GM23338 (cell line): ENCODE measurements around the gene KIF18B. TPM values are rescaled to one million over a fixed set of nuclear protein-coding genes. Genes with fewer than 3 reads are reported as not detected.

Experiments used
- ATAC-seq: fragments of 200-7000 bp; cut with Tn5 transposase; 3 replicates; pipeline ENCODE4 v1.9.1; 2020
- DNase-seq: peaks from one replicate; pipeline ENCODE4 v3.0.0-alpha.2; 2015; ENCODE audit warnings: low spot score
- H2AFZ ChIP-seq: fragments of 200-600 bp; sonication (generic); 2 replicates; pipeline ENCODE4 v1.8.0; 2016; ENCODE audit warnings: antibody characterized with exemption, mild to moderate bottlenecking, moderate library complexity
- H3F3A ChIP-seq: fragments of 200-600 bp; sonication (generic); replicated peaks from 2 replicates; pipeline ENCODE4 v1.8.0; 2017; ENCODE audit warnings: antibody characterized with exemption, mixed run types, low read depth
- H3K27ac ChIP-seq: fragments of 200-600 bp; sonication (generic); 2 replicates; pipeline ENCODE4 v1.6.1; 2016; ENCODE audit warnings: low read depth
- H3K27me3 ChIP-seq: fragments of 200-600 bp; sonication (generic); 2 replicates; pipeline ENCODE4 v1.8.0; 2016; ENCODE audit warnings: mild to moderate bottlenecking, mixed run types, moderate library complexity; ENCODE audit not compliant: insufficient read depth
- H3K36me3 ChIP-seq: fragments of 200-600 bp; sonication (generic); 2 replicates; pipeline ENCODE4 v1.8.0; 2016; ENCODE audit warnings: mild to moderate bottlenecking; ENCODE audit not compliant: insufficient read depth
- H3K4me1 ChIP-seq: fragments of 200-600 bp; sonication (generic); 2 replicates; pipeline ENCODE4 v1.8.0; 2016; ENCODE audit warnings: mild to moderate bottlenecking, moderate library complexity; ENCODE audit not compliant: insufficient read depth
- H3K4me2 ChIP-seq: fragments of 200-600 bp; sonication (generic); 2 replicates; pipeline ENCODE4 v1.7.1; 2017; ENCODE audit warnings: mixed run types
- H3K4me3 ChIP-seq: fragments of 200-600 bp; sonication (generic); 2 replicates; pipeline ENCODE4 v1.6.1; 2016; ENCODE audit warnings: mixed run types
- H3K79me2 ChIP-seq: fragments of 200-600 bp; sonication (generic); replicated peaks from 2 replicates; pipeline ENCODE4 v1.8.0; 2017; ENCODE audit warnings: mild to moderate bottlenecking; ENCODE audit not compliant: insufficient read depth
- H3K9me2 ChIP-seq: fragments of 200-600 bp; sonication (generic); 2 replicates; pipeline ENCODE4 v1.8.0; 2017; ENCODE audit not compliant: insufficient read depth
- H4K20me1 ChIP-seq: fragments of 200-600 bp; sonication (generic); replicated peaks from 2 replicates; pipeline ENCODE4 v1.8.0; 2017; ENCODE audit warnings: mild to moderate bottlenecking; ENCODE audit not compliant: insufficient read depth
- H3K27ac Mint-ChIP-seq: 2 replicates; pipeline ENCODE4 v1.8.0; 2020; ENCODE audit warnings: inconsistent platforms, mild to moderate bottlenecking, moderate library complexity, mixed read lengths
- H3K27me3 Mint-ChIP-seq: 3 replicates; pipeline ENCODE4 v1.8.0; 2022; ENCODE audit warnings: low read depth, mild to moderate bottlenecking, moderate library complexity, mixed read lengths, inconsistent platforms; ENCODE audit not compliant: insufficient read depth, poor library complexity
- H3K36me3 Mint-ChIP-seq: 3 replicates; pipeline ENCODE4 v1.8.0; 2021; ENCODE audit warnings: low read depth, mild to moderate bottlenecking, inconsistent platforms, moderate library complexity, mixed read lengths
- H3K4me1 Mint-ChIP-seq: 3 replicates; pipeline ENCODE4 v1.8.0; 2020; ENCODE audit warnings: mild to moderate bottlenecking, inconsistent platforms, mixed read lengths
- H3K4me3 Mint-ChIP-seq: 3 replicates; pipeline ENCODE4 v1.8.0; 2021; ENCODE audit warnings: moderate library complexity, mild to moderate bottlenecking, inconsistent platforms, mixed read lengths
- H3K9me3 Mint-ChIP-seq: 3 replicates; pipeline ENCODE4 v1.8.0; 2020; ENCODE audit warnings: moderate library complexity, mild to moderate bottlenecking, inconsistent platforms, mixed read lengths
- CREB1 ChIP-seq: fragments of 250-450 bp; sonication (Bioruptor Pico); IDR thresholded peaks from 2 replicates; pipeline ENCODE4 v1.5.0; 2020; ENCODE audit warnings: low read depth, mild to moderate bottlenecking, moderate library complexity
- CTCF ChIP-seq, 2 experiments: fragments of 200-600 bp in 1 of 2; sonication (generic) in 1 of 2; conservative IDR thresholded peaks; 2 replicates each; pipeline versions ENCODE4 v1.5.1 to v1.6.1; 2016 to 2017; ENCODE audit warnings: antibody characterized with exemption in 2 of 2, low read depth in 2 of 2, mild to moderate bottlenecking in 2 of 2, moderate library complexity in 1 of 2
- ETS1 ChIP-seq: IDR thresholded peaks from 2 replicates; pipeline ENCODE4 v1.6.1; 2016; ENCODE audit warnings: antibody characterized with exemption
- EZH2phosphoT487 ChIP-seq: fragments of 200-600 bp; sonication (generic); IDR thresholded peaks from one replicate; pipeline ENCODE4 v1.8.1; 2018; ENCODE audit warnings: antibody characterized with exemption; ENCODE audit not compliant: unreplicated experiment
- JUNB ChIP-seq: IDR thresholded peaks from one replicate; pipeline ENCODE4 v1.6.1; 2016; ENCODE audit warnings: antibody characterized with exemption; ENCODE audit not compliant: unreplicated experiment
- POLR2AphosphoS5 ChIP-seq: IDR thresholded peaks from 2 replicates; pipeline ENCODE4 v1.6.1; 2016; ENCODE audit warnings: antibody characterized with exemption, low read depth
- REST ChIP-seq: IDR thresholded peaks from one replicate; pipeline ENCODE4 v1.6.1; 2018; ENCODE audit warnings: antibody characterized with exemption; ENCODE audit not compliant: unreplicated experiment
- STAT1 ChIP-seq: IDR thresholded peaks from one replicate; pipeline ENCODE4 v1.6.1; 2016; ENCODE audit warnings: antibody characterized with exemption; ENCODE audit not compliant: unreplicated experiment
- ZNF114 ChIP-seq: fragments of 250-450 bp; sonication (Bioruptor Pico); IDR thresholded peaks from 2 replicates; pipeline ENCODE4 v1.5.0; 2020; ENCODE audit warnings: mild to moderate bottlenecking, moderate library complexity
- ZNF462 ChIP-seq: fragments of 250-450 bp; sonication (Bioruptor Pico); IDR thresholded peaks from 2 replicates; pipeline ENCODE4 v1.5.0; 2020; ENCODE audit warnings: mild to moderate bottlenecking, moderate library complexity
- polyA plus RNA-seq: library from polyadenylated mRNA; unstranded; fragments of >200 nt; fragmentation: Nextera tagmentation; extraction: Ambion mirVana; gene quantifications from 2 replicates; pipeline ENCODE4 v1.2.1, GENCODE V29; 2016
- total RNA-seq: library from RNA; depleted of rRNA; stranded (reverse); fragments of >200 nt; shearing (Covaris generic); gene quantifications from 2 replicates; pipeline ENCODE4 v1.2.3, GENCODE V29; 2014

Gene KIF18B
- total and polyA plus RNA-seq, 2 experiments from 2014 or later: 14.1 to 28.4 TPM

GRCh38 chr17:44935116-44935515 is 12.5 kb downstream of the KIF18B start:
- Histone ChIP-seq H4K20me1 (peaks cover 16% of the 10 kb centered on the region), H3K27me3 (no peaks in the 10 kb centered on the region), H3K79me2 (peaks cover 28% of the 10 kb centered on the region), H3K36me3 (peaks cover 35% of the 10 kb centered on the region), H3K4me3 (no peak overlapping the region), H3K9me2 (no peaks in the 10 kb centered on the region), H3K4me1 (no peaks in the 10 kb centered on the region), H3K4me2 (no peak overlapping the region), H3K27ac (no peak overlapping the region), H3F3A (no peaks in the 10 kb centered on the region), H2AFZ (no peak overlapping the region)
- no peaks in the 10 kb centered on the region for H3K9me3 Mint-ChIP-seq
- ATAC-seq (no peak), DNase-seq (no peak)
- H3K4me3 Mint-ChIP-seq: no peak overlapping the region
- no peak overlapping the region for H3K27ac Mint-ChIP-seq
- peaks cover 74% of the 10 kb centered on the region for H3K36me3 Mint-ChIP-seq
- H3K27me3 Mint-ChIP-seq: peaks cover 3% of the 10 kb centered on the region
- TF ChIP-seq STAT1: no peak
- TF ChIP-seq ZNF462: no peak
- TF ChIP-seq REST: no peak
- TF ChIP-seq CTCF (conservative IDR thresholded peaks at IDR 0.05; ENCODE audit: low read depth in 2 of 2): no peak
- no peak for TF ChIP-seq POLR2AphosphoS5
- no peak for TF ChIP-seq ZNF114 (CRISPR knock-in tag)
- TF ChIP-seq JUNB: no peak
- TF ChIP-seq CREB1 (CRISPR knock-in tag): no peak
- no peak for TF ChIP-seq EZH2phosphoT487
- TF ChIP-seq ETS1: no peak
- peaks cover 2% of the 10 kb centered on the region; the same call in 1 of the 3 replicates for H3K4me1 Mint-ChIP-seq
